Activated naive CD8-positive, alpha-beta T cell treated with anti-CD3 and anti-CD28 coated beads for 36 hours (primary cell): Measurements from ENCODE around the gene UNC93B1. TPM values are rescaled to one million over a fixed set of nuclear protein-coding genes. Genes with fewer than 3 reads are reported as not detected.

Experiments
- DNase-seq: peaks from one replicate; pipeline ENCODE4 v3.0.0; 2021
- H3K27ac Mint-ChIP-seq: one replicate; pipeline ENCODE4 v1.8.0; 2022; ENCODE audit warnings: mild to moderate bottlenecking, moderate library complexity, mixed read lengths
- H3K27me3 Mint-ChIP-seq: one replicate; pipeline ENCODE4 v1.8.0; 2022; ENCODE audit warnings: mild to moderate bottlenecking, mixed read lengths
- H3K36me3 Mint-ChIP-seq: one replicate; pipeline ENCODE4 v1.8.0; 2021; ENCODE audit warnings: mild to moderate bottlenecking, mixed read lengths
- H3K4me1 Mint-ChIP-seq: one replicate; pipeline ENCODE4 v1.8.0; 2021; ENCODE audit warnings: mixed read lengths
- H3K4me3 Mint-ChIP-seq: one replicate; pipeline ENCODE4 v1.8.0; 2022; ENCODE audit warnings: mild to moderate bottlenecking, moderate library complexity, mixed read lengths
- H3K9me3 Mint-ChIP-seq: one replicate; pipeline ENCODE4 v1.8.0; 2022; ENCODE audit warnings: mixed read lengths
- total RNA-seq, 2 experiments: library from RNA; stranded (reverse); gene quantifications; one replicate each; pipeline ENCODE4 v1.2.3, GENCODE V29; 2021

The UNC93B1 gene
- total RNA-seq, 2 experiments from 2014 or later = 11.6 to 13.1 TPM

DNA sequence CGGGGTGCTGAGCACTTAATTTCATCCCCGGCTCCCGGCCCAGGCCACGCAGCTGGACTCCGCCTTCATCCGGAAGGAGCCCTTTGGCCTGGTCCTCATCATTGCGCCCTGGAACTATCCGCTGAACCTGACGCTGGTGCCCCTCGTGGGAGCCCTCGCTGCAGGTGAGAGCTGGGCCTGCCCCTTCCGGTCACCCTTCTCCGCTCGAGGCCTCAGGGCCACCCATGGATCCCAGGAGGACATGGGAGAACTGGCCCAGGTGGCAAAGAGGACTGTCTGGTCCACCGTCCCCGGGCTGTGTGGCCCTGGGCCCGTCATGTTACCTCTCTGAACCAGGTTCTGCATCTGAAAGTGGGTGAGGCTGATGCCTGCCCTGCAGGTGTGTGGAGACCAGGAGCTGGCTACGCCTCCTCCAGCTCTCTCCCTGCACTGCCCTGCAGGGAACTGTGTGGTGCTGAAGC, 14.9 kb upstream of the UNC93B1 start:
- Mint-ChIP-seq H3K4me3 (no peak overlapping the region), H3K27ac (no peak overlapping the region), H3K27me3 (no peaks in the 10 kb centered on the region), H3K36me3 (no peaks in the 10 kb centered on the region), H3K4me1 (no peaks in the 10 kb centered on the region), H3K9me3 (no peaks in the 10 kb centered on the region)
- no peak for DNase-seq

GRCh38 chr11:68017980-68018729, 14.3 kb upstream of the UNC93B1 start:
- Mint-ChIP-seq H3K36me3 (no peaks in the 10 kb centered on the region), H3K27me3 (no peaks in the 10 kb centered on the region), H3K27ac (no peak overlapping the region), H3K9me3 (no peaks in the 10 kb centered on the region), H3K4me3 (no peak overlapping the region), H3K4me1 (no peaks in the 10 kb centered on the region)
- no peak for DNase-seq

- H3K4me1 Mint-ChIP-seq = no peaks in the 10 kb centered on the region
- no peaks in the 10 kb centered on the region for H3K27me3 Mint-ChIP-seq
- no peaks in the 10 kb centered on the region for H3K36me3 Mint-ChIP-seq
- no peak for DNase-seq
- no peaks in the 10 kb centered on the region for H3K9me3 Mint-ChIP-seq
- H3K27ac Mint-ChIP-seq = no peak overlapping the region
- H3K4me3 Mint-ChIP-seq = no peak overlapping the region
Observed at GRCh38 chr11:68016904-68017817, 13.3 kb upstream of the UNC93B1 start.

GRCh38 chr11:68016161-68016903, 12.4 kb upstream of the UNC93B1 start:
- H3K4me1 Mint-ChIP-seq = no peaks in the 10 kb centered on the region
- H3K27me3 Mint-ChIP-seq = no peaks in the 10 kb centered on the region

GRCh38 chr11:68015467-68015866, 11.6 kb upstream of the UNC93B1 start:
- Mint-ChIP-seq H3K4me3 (no peak overlapping the region), H3K4me1 (no peaks in the 10 kb centered on the region), H3K9me3 (no peaks in the 10 kb centered on the region), H3K36me3 (no peaks in the 10 kb centered on the region), H3K27me3 (no peaks in the 10 kb centered on the region), H3K27ac (no peak overlapping the region)
- DNase-seq = no peak

More at GRCh38 chr11:68016161-68016903, 12.4 kb upstream of the UNC93B1 start:
- Mint-ChIP-seq H3K36me3 (no peaks in the 10 kb centered on the region), H3K4me3 (no peak overlapping the region), H3K27ac (no peak overlapping the region), H3K9me3 (no peaks in the 10 kb centered on the region)
- no peak for DNase-seq

DNA sequence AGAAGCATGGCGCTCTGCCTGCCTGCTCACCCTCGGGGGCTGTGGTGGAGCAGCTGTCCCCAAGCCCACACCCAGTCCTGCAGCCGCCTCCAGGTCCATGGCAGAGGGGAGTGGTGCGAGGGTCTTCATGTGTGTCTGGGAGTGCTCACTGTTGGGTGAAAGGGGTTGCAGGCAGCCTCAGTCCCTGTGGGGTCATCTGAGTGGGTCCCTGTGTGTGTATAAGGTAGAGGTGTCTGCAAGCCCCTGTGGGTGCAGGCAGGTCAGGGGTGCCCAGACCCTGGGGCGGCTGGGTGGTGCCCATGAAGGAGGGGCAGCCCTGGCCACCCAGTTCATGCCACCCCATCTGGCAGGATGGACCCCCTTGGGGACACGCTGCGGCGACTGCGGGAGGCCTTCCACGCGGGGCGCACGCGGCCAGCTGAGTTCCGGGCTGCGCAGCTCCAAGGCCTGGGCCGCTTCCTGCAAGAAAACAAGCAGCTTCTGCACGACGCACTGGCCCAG, 11.1 kb upstream of the UNC93B1 start:
- Mint-ChIP-seq H3K36me3 (no peaks in the 10 kb centered on the region), H3K9me3 (no peaks in the 10 kb centered on the region), H3K4me1 (peaks cover under 1% of the 10 kb centered on the region), H3K27me3 (no peaks in the 10 kb centered on the region), H3K4me3 (no peak overlapping the region), H3K27ac (no peak overlapping the region)
- no peak for DNase-seq

GRCh38 chr11:68014157-68014946, 10.5 kb upstream of the UNC93B1 start:
- H3K4me3 Mint-ChIP-seq = no peak overlapping the region
- no peaks in the 10 kb centered on the region for H3K9me3 Mint-ChIP-seq
- peaks cover 6% of the 10 kb centered on the region for H3K4me1 Mint-ChIP-seq
- H3K27me3 Mint-ChIP-seq = no peaks in the 10 kb centered on the region
- DNase-seq = no peak
- H3K27ac Mint-ChIP-seq = no peak overlapping the region
- no peaks in the 10 kb centered on the region for H3K36me3 Mint-ChIP-seq

- Mint-ChIP-seq H3K27ac (no peak overlapping the region), H3K4me1 (peaks cover 13% of the 10 kb centered on the region), H3K36me3 (no peaks in the 10 kb centered on the region), H3K9me3 (no peaks in the 10 kb centered on the region), H3K4me3 (no peak overlapping the region), H3K27me3 (no peaks in the 10 kb centered on the region)
- DNase-seq = no peak
Observed at GRCh38 chr11:68013611-68014156, 9.8 kb upstream of the UNC93B1 start.

GRCh38 chr11:68012843-68013610, 9.1 kb upstream of the UNC93B1 start:
- H3K27me3 Mint-ChIP-seq = no peaks in the 10 kb centered on the region
- H3K27ac Mint-ChIP-seq = no peak overlapping the region
- no peaks in the 10 kb centered on the region for H3K36me3 Mint-ChIP-seq
- H3K9me3 Mint-ChIP-seq = no peaks in the 10 kb centered on the region
- peaks cover 13% of the 10 kb centered on the region for H3K4me1 Mint-ChIP-seq
- DNase-seq = no peak
- H3K4me3 Mint-ChIP-seq = no peak overlapping the region

DNA sequence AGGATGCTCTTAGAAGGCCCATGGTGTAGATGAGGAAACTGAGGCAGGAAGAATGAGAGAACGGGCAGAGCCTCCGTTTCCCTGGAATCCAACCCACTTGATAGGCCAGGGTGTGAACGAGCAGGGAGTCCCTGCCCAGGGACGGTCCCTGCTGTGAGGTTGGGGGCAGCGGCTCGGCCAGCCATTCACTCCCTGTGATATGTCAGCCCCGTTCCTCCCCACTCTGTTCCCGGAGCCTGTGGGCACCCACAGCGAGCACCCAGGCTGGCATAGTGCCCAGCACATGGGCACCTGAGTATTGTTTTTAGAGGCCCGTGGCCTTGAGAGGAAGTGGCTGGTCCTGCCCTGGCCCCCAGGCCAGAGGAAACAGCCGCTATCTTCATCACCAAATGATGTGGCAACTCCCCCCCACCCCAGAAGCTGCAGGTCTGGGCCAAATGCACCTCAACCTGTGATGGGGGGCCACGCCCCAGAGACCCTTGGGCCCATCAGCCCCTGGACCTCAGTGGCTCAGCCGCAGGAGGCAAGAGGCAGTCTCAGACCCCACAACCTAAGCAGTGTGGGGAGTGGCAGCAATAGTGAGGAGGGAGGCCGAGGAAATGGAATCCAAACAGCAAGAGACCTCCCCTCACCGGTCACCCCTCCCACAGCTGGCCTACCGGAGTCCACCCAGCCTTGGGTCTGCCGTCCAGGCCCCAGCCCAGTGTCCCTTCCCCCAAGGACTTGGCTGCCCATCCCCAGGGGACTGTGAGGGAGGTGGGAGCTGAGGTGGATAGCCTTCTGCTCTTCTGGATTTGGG, 8.3 kb upstream of the UNC93B1 start:
- DNase-seq = no peak
- H3K27me3 Mint-ChIP-seq = no peaks in the 10 kb centered on the region
- no peaks in the 10 kb centered on the region for H3K36me3 Mint-ChIP-seq
- no peak overlapping the region for H3K27ac Mint-ChIP-seq
- H3K4me1 Mint-ChIP-seq = peaks cover 13% of the 10 kb centered on the region
- H3K9me3 Mint-ChIP-seq = no peaks in the 10 kb centered on the region
- no peak overlapping the region for H3K4me3 Mint-ChIP-seq

DNA sequence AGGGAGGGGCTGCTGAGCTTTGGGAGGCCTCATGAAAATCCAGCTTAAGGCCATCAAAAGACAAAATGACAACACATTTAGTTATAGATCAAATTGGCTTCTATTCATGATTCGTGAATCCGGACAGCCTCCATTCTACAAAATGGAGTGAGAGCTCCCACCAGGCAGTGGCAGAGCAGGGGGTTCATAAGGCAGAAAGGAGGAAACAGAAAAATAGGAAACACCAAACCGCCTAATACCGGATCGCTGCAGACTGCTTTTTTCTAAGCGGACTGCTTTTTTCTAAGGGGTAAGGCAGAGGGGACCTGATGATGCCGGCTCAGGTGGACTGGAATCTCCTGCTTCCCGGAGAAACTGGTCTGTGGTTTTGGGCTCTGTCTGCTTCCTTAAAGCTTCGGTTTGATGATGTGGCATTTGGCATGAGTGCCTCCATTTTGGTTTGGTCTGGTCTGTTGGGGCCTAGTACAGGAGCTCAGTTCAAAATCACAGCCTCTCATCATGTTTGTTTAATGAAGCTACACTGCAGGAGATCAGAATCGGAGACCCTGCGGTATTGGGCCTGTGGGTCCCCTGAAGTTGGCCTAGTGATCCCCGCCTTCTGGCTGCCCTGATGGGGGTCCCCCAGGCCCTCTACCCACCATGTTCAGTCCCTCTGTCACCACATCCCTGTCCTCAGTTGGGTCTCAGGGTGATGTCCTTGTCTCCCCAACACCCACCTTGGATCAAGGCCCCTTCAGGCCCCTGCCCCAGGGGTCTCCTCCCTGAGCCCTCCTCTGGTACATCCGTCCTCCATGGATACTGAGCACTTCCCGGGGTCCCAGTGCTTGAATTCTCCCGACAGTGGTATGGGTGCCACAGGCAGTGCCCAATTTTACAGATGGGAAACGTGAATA, 7.4 kb upstream of the UNC93B1 start:
- Mint-ChIP-seq H3K4me3 (no peak overlapping the region), H3K9me3 (no peaks in the 10 kb centered on the region), H3K36me3 (no peaks in the 10 kb centered on the region), H3K4me1 (peaks cover 13% of the 10 kb centered on the region), H3K27me3 (no peaks in the 10 kb centered on the region), H3K27ac (no peak overlapping the region)
- DNase-seq = no peak
